Measurements from ENCODE around the gene FAM186B.

Gene FAM186B

GRCh38 chr12:49537752-49538509 lies 67.5 kb downstream of the FAM186B start:
- DNase-seq (ENCODE audit: low read depth in 2 of 2): no peak
- TF ChIP-seq CTCF (IDR thresholded peaks at IDR 0.05; ENCODE audit: low read depth, low read length): no peak
- H3K4me3 ChIP-seq (replicated peaks in 1 of 2; ENCODE audit: low read depth in 2 of 2, low read length in 2 of 2): peak overlapping the region; percentile 28 to 41
